GM12878 (cell line): ENCODE results near the gene ZNF385D. TPM values are rescaled to one million over a fixed set of nuclear protein-coding genes. Genes with fewer than 3 reads are reported as not detected.

Experiments used
- ATAC-seq: fragments of 200-7000 bp; cut with Tn5 transposase; 3 replicates; pipeline ENCODE4 v1.9.1; 2020; ENCODE audit warnings: mild to moderate bottlenecking, moderate library complexity
- BruUV-seq: library from RNA; stranded (reverse); fragments of 400-500 nt; replicated peaks from 2 replicates; lab custom pipeline; 2021; lab: Mats Ljungman, UMichigan
- CTCF ChIA-PET: fragments of 300-600 bp; sonication (Branson Sonifier 250); formaldehyde crosslinking; extraction: SDS; loops from one replicate; lab custom pipeline; 2021; ENCODE audit warnings: inconsistent platforms; lab: Yijun Ruan, JAX
- POLR2A ChIA-PET: fragments of 350-600 bp; formaldehyde crosslinking; extraction: SDS; loops from one replicate; lab custom pipeline; 2021; ENCODE audit warnings: inconsistent platforms; lab: Charles Lee
- RAD21 ChIA-PET: fragments of 300-600 bp; sonication (Branson Sonifier 250); formaldehyde crosslinking; loops from one replicate; lab custom pipeline; 2023; ENCODE audit warnings: antibody characterized with exemption; ENCODE audit not compliant: unreplicated experiment; lab: Charles Lee
- SMC1A ChIA-PET: fragments of 300-600 bp; sonication (Branson Sonifier 250); formaldehyde crosslinking; loops from one replicate; lab custom pipeline; 2023; ENCODE audit not compliant: unreplicated experiment, uncharacterized antibody; lab: Charles Lee
- DNase-seq: peaks from one replicate; pipeline ENCODE4 v3.0.0-alpha.2; 2011; ENCODE audit warnings: low read depth, low spot score
- FAIRE-seq: peaks from 3 replicates; lab custom pipeline; 2011; peaks lifted over from hg19 to GRCh38; lab: Jason Lieb, UNC
- H2AFZ ChIP-seq: 2 replicates; pipeline ENCODE4 v1.6.0; 2011; ENCODE audit warnings: low read depth, low read length, control low read depth; ENCODE audit not compliant: control insufficient read depth
- H3K27ac ChIP-seq: 2 replicates; pipeline ENCODE4 v1.5.1; 2011; ENCODE audit warnings: control low read depth; ENCODE audit not compliant: control insufficient read depth, insufficient read depth
- H3K27me3 ChIP-seq, 2 experiments: replicated peaks in 1 of 2; 2 replicates each; pipeline versions ENCODE4 v1.6.0 to v1.6.1; 2011; ENCODE audit warnings: low read length in 1 of 2; ENCODE audit not compliant: control insufficient read depth in 2 of 2, insufficient read depth in 2 of 2
- H3K36me3 ChIP-seq, 2 experiments: 2 replicates each; pipeline ENCODE4 v1.5.1; 2011; ENCODE audit warnings: low read length in 1 of 2; ENCODE audit not compliant: control insufficient read depth in 2 of 2, insufficient read depth in 2 of 2
- H3K4me1 ChIP-seq: 2 replicates; pipeline ENCODE4 v1.6.1; 2011; ENCODE audit warnings: mild to moderate bottlenecking, low read length, moderate library complexity, mixed read lengths; ENCODE audit not compliant: control insufficient read depth, insufficient read depth
- H3K4me2 ChIP-seq: 2 replicates; pipeline ENCODE4 v1.6.0; 2011; ENCODE audit warnings: control low read depth; ENCODE audit not compliant: control insufficient read depth, insufficient read depth
- H3K4me3 ChIP-seq: fragments of 200-600 bp; sonication (generic); 2 replicates; pipeline ENCODE4 v1.5.1; 2016
- H3K79me2 ChIP-seq: 2 replicates; pipeline ENCODE4 v1.6.0; 2011; ENCODE audit warnings: low read length; ENCODE audit not compliant: control insufficient read depth, insufficient read depth
- H3K9ac ChIP-seq: 2 replicates; pipeline ENCODE4 v1.8.0; 2011; ENCODE audit warnings: low read length, control low read depth, mixed read lengths; ENCODE audit not compliant: control insufficient read depth, insufficient read depth
- H3K9me3 ChIP-seq: replicated peaks from 3 replicates; pipeline ENCODE4 v1.5.1; 2011; ENCODE audit warnings: mild to moderate bottlenecking, low read length; ENCODE audit not compliant: control insufficient read depth, insufficient read depth
- H4K20me1 ChIP-seq: 2 replicates; pipeline ENCODE4 v1.6.0; 2011; ENCODE audit not compliant: control insufficient read depth, insufficient read depth
- BHLHE40 ChIP-seq, 2 experiments: fragments of 450-650 bp in 1 of 2; IDR thresholded peaks; 2 replicates each; pipeline ENCODE4 v1.6.1; 2011 to 2017; ENCODE audit warnings: low read depth in 2 of 2, borderline replicate concordance in 1 of 2, improper control_type of control experiment in 1 of 2, low read length in 1 of 2, mild to moderate bottlenecking in 1 of 2
- CBX3 ChIP-seq: fragments of 200-600 bp; sonication (generic); IDR thresholded peaks from 2 replicates; pipeline ENCODE4 v1.6.1; 2016; ENCODE audit warnings: low read depth, borderline replicate concordance
- CTCF ChIP-seq, 3 experiments: IDR thresholded peaks in 2 of 3; conservative IDR thresholded peaks in 1 of 3; 2 replicates each; pipeline ENCODE4 v1.5.1; 2011; ENCODE audit warnings: low read depth in 3 of 3, low read length in 3 of 3, mild to moderate bottlenecking in 3 of 3, control low read depth in 2 of 3, moderate library complexity in 2 of 3, inconsistent platforms in 1 of 3, mixed read lengths in 1 of 3; ENCODE audit not compliant: control insufficient read depth in 2 of 3, insufficient read depth in 1 of 3; ENCODE audit errors: extremely low read depth in 1 of 3
- NRF1 ChIP-seq: conservative IDR thresholded peaks from 2 replicates; pipeline ENCODE4 v1.6.1; 2011; ENCODE audit warnings: mild to moderate bottlenecking, low read depth, low read length, improper control_type of control experiment
- RCOR1 ChIP-seq: conservative IDR thresholded peaks from 2 replicates; pipeline ENCODE4 v1.6.1; 2012; ENCODE audit warnings: low read depth, low read length, improper control_type of control experiment
- WGBS: methylation state at CpG from one replicate; pipeline ENCODE4 v1.1.6; 2016; ENCODE audit warnings: low lambda C conversion rate; ENCODE audit not compliant: insufficient replicate concordance, insufficient coverage; ENCODE audit errors: missing lambda C conversion rate; 5-methylcytosine and 5-hydroxymethylcytosine counted together
- in situ Hi-C: fragments of 300-500 bp; cut with MboI; formaldehyde crosslinking; loops from 9 replicates; pipeline ENCODE4 v1.14.3; 2018; ENCODE audit warnings: mixed read lengths
- intact Hi-C: fragments of 100-400 bp; cut with micrococcal nuclease; formaldehyde crosslinking; loops from one replicate; pipeline ENCODE4 v1.14.2; 2022; ENCODE audit not compliant: unreplicated experiment
- polyA plus RNA-seq, 11 experiments: library from polyadenylated mRNA; depleted of rRNA in 4 of 11; unstranded in 6 of 11; stranded (reverse) in 5 of 11; fragments of >200 nt; fragmentation: Nextera tagmentation in 4 of 11; fragmentation: Illumina TruSeq in 1 of 11; extraction: Ambion mirVana in 4 of 11; extraction: Trizol in 1 of 11; gene quantifications; 1 replicate in 1 of 11; 2 replicates in 10 of 11; pipeline versions ENCODE4 v1.2.1 to v1.2.3, GENCODE V29; 2011 to 2016; ENCODE audit warnings: inconsistent platforms in 2 of 11, missing spikeins in 2 of 11, low read depth in 1 of 11
- total RNA-seq, 4 experiments: library from RNA; depleted of rRNA in 3 of 4; stranded (reverse); fragments of >200 nt in 3 of 4; fragmentation: Illumina TruSeq in 1 of 4; extraction: Trizol in 1 of 4; gene quantifications; 2 replicates each; pipeline versions ENCODE4 v1.2.1 to v1.2.3, GENCODE V29; 2013 to 2021

ZNF385D gene
- total and polyA plus RNA-seq, 10 of the 15 experiments (the other 5 are each of a cell fraction or from before 2014, with no cell fraction given): 0.01 to 0.62 (median 0.18) TPM; not detected in 5

GRCh38 chr3:21405671-21406667 is 345.0 kb downstream of the ZNF385D start:
- no peaks in the 10 kb centered on the region for H4K20me1 ChIP-seq
- TF ChIP-seq RCOR1 (no peak), NRF1 (no peak), CBX3 (no peak), CTCF (IDR thresholded peaks at IDR 0.05 in 2 of 3, conservative IDR thresholded peaks at IDR 0.05 in 1 of 3; ENCODE audit: control insufficient read depth in 2 of 3, extremely low read depth in 1 of 3, insufficient read depth in 1 of 3, low read depth in 3 of 3, low read length in 3 of 3) (no peak), BHLHE40 (IDR thresholded peaks at IDR 0.05; ENCODE audit: borderline replicate concordance in 1 of 2, low read depth in 2 of 2, low read length in 1 of 2) (no peak)
- H3K9ac ChIP-seq: no peak overlapping the region
- H2AFZ ChIP-seq: no peak overlapping the region
- ChIA-PET POLR2A (interaction anchor here (0.6 kb wide), 1 partner anchor 686 kb away, joined by 4 read pairs; no protein-coding TSS in a partner anchor), RAD21 (no interaction called here), SMC1A (interaction anchor here (0.6 to 0.9 kb wide), 2 partner anchors 79 to 193 kb away, joined by 3 read pairs; no protein-coding TSS in a partner anchor), CTCF (interaction anchor here (0.7 kb wide), 1 partner anchor 71 kb away, joined by 3 read pairs; no protein-coding TSS in a partner anchor)
- H3K4me1 ChIP-seq: no peaks in the 10 kb centered on the region
- intact Hi-C loops: no loop called here
- no peaks in the 10 kb centered on the region for H3K27me3 ChIP-seq
- in situ Hi-C loops: no loop called here
- DNase-seq: no peak
- FAIRE-seq: no peak
- H3K27ac ChIP-seq: no peak overlapping the region
- ATAC-seq: no peak; the same call in 2 of the 3 replicates
- H3K9me3 ChIP-seq: no peaks in the 10 kb centered on the region
- H3K4me3 ChIP-seq: no peak overlapping the region
- BruUV-seq: no TSS peak
- WGBS: 51% methylated on average over 43 of the region's 47 CpGs
- no peak overlapping the region for H3K4me2 ChIP-seq
- H3K36me3 ChIP-seq: no peaks in the 10 kb centered on the region
- H3K79me2 ChIP-seq: no peaks in the 10 kb centered on the region
